Spleen (tissue), 11 donors: ENCODE data around the gene RSPO4. TPM values are rescaled to one million over a fixed set of nuclear protein-coding genes. Genes with fewer than 3 reads are reported as not detected.

Experiments
- DNase-seq: peaks from one replicate; pipeline ENCODE4 v3.0.0-alpha.2; 2020
- H3K27ac ChIP-seq, 8 donors: fragments of 200-600 bp; sonication (generic) in 7 of 8; 1 replicate in 4 of 8; 2 replicates in 4 of 8; pipeline versions ENCODE4 v1.5.0 to v1.8.0; 2016 to 2021; ENCODE audit warnings: inconsistent platforms in 4 of 8, mild to moderate bottlenecking in 4 of 8, moderate library complexity in 1 of 8
- H3K27me3 ChIP-seq, 7 donors: fragments of 200-600 bp; sonication (generic) in 6 of 7; replicated peaks in 1 of 7; 1 replicate in 4 of 7; 2 replicates in 3 of 7; pipeline versions ENCODE4 v1.5.0 to v1.8.0; 2016 to 2021; ENCODE audit warnings: inconsistent platforms in 3 of 7, mild to moderate bottlenecking in 1 of 7
- H3K36me3 ChIP-seq, 6 donors: fragments of 200-600 bp; sonication (generic) in 5 of 6; 1 replicate in 4 of 6; 2 replicates in 2 of 6; pipeline versions ENCODE4 v1.5.0 to v1.8.0; 2016 to 2021; ENCODE audit warnings: inconsistent platforms in 2 of 6
- H3K4me1 ChIP-seq, 6 donors: fragments of 200-600 bp; sonication (generic) in 5 of 6; 1 replicate in 3 of 6; 2 replicates in 3 of 6; pipeline versions ENCODE4 v1.5.0 to v1.8.0; 2016 to 2021; ENCODE audit warnings: inconsistent platforms in 3 of 6
- H3K4me3 ChIP-seq, 8 donors: fragments of 200-600 bp; sonication (generic) in 7 of 8; 1 replicate in 4 of 8; 2 replicates in 4 of 8; pipeline versions ENCODE4 v1.5.0 to v1.8.0; 2016 to 2021; ENCODE audit warnings: inconsistent platforms in 4 of 8, mild to moderate bottlenecking in 4 of 8, moderate library complexity in 2 of 8
- H3K9me3 ChIP-seq, 8 donors: fragments of 200-600 bp; sonication (generic) in 7 of 8; 1 replicate in 4 of 8; 2 replicates in 4 of 8; pipeline versions ENCODE4 v1.5.0 to v1.8.0; 2016 to 2021; ENCODE audit warnings: inconsistent platforms in 4 of 8
- POLR2A ChIP-seq, 3 donors: fragments of 450-650 bp; IDR thresholded peaks; one replicate each; pipeline ENCODE4 v1.5.1; 2017; ENCODE audit warnings: antibody characterized with exemption in 3 of 3, mild to moderate bottlenecking in 1 of 3
- POLR2AphosphoS5 ChIP-seq, 3 donors: sonication (generic); formaldehyde crosslinking; IDR thresholded peaks; one replicate each; pipeline ENCODE4 v1.5.1; 2017; ENCODE audit warnings: antibody characterized with exemption in 3 of 3
- WGBS, 5 donors: extraction: QIAGEN DNeasy Blood & Tissue Kit in 3 of 5; methylation state at CpG; one replicate each; pipeline versions ENCODE4 v1.1.5 to v1.1.7; 2013 to 2018; 5-methylcytosine and 5-hydroxymethylcytosine counted together
- intact Hi-C: fragments of 100-400 bp; cut with DNase I; formaldehyde crosslinking; loops from one replicate; pipeline ENCODE4 v1.15.0; 2023; ENCODE audit warnings: low total_unique reads
- polyA plus RNA-seq, 3 donors: library from polyadenylated mRNA; stranded (reverse); fragments of 200-250 nt; gene quantifications; one replicate each; pipeline ENCODE4 v1.2.1, GENCODE V29; 2013
- total RNA-seq, 7 donors: library from RNA; depleted of rRNA in 3 of 7; stranded (reverse); fragments of >200 nt in 3 of 7; fragmentation: NEBNext Ultra II Directional in 4 of 7; extraction: Animal tissue kit (Norgen Biotek cat#: 25700) in 4 of 7; gene quantifications; one replicate each; pipeline versions ENCODE4 v1.1.0 to v1.2.1, GENCODE V29; 2016 to 2021
- TF ChIP-seq, protein P1 (sequence below), 11 experiments: fragments of 200-600 bp in 7 of 11; fragments of 450-650 bp in 4 of 11; sonication (generic) in 4 of 11; IDR thresholded peaks in 8 of 11; conservative IDR thresholded peaks in 3 of 11; 1 replicate in 7 of 11; 2 replicates in 4 of 11; pipeline versions ENCODE4 v1.4.0 to v1.8.0; 2016 to 2021; ENCODE audit warnings: antibody characterized with exemption in 11 of 11, inconsistent platforms in 4 of 11, mild to moderate bottlenecking in 1 of 11
- donor health status: healthy with polysubstance abuse.
- donor health status: DM: no; HTN: no; CAD: no; lungs with moderate emphysema.
- donor health status: DM: no; HTN: no; CAD: no.
- donor health status: Bipolar disorder and iron deficiency.
- donor health status: healthy.
- donor health status: DM: no; HTN: no; CAD: no.
- donor health status: DM: yes; HTN: yes; CAD: no.

Gene RSPO4
- total and polyA plus RNA-seq, 10 donors, result 0.02 to 0.32 (median 0.14) TPM; not detected in 6

DNA sequence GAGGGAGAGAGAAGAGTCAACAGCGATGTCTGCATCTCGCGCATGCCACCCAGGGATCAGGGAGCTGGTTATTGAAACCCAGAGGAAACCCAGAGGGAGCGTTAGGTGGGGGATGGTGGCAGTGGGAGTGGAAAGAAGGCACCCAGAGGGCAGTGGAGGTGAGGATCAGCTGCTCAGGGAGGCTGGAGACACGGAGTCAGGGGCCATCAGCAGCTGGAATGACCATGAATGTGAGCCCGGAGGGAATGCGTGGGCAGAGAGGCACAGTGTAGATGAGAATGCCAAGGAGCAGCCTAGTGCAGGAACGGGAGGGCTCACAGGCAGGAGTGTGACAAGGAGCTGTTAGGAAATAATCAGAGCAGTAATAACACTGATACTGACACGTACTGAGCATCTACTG, 36.2 kb downstream of the RSPO4 start:
- no peak overlapping the region for H3K27ac ChIP-seq
- H3K4me3 ChIP-seq, result no peak overlapping the region
- TF ChIP-seq POLR2A (IDR thresholded peaks at IDR 0.05) (no peak), POLR2AphosphoS5 (IDR thresholded peaks at IDR 0.05) (no peak)
- TF ChIP-seq, protein P1, sequence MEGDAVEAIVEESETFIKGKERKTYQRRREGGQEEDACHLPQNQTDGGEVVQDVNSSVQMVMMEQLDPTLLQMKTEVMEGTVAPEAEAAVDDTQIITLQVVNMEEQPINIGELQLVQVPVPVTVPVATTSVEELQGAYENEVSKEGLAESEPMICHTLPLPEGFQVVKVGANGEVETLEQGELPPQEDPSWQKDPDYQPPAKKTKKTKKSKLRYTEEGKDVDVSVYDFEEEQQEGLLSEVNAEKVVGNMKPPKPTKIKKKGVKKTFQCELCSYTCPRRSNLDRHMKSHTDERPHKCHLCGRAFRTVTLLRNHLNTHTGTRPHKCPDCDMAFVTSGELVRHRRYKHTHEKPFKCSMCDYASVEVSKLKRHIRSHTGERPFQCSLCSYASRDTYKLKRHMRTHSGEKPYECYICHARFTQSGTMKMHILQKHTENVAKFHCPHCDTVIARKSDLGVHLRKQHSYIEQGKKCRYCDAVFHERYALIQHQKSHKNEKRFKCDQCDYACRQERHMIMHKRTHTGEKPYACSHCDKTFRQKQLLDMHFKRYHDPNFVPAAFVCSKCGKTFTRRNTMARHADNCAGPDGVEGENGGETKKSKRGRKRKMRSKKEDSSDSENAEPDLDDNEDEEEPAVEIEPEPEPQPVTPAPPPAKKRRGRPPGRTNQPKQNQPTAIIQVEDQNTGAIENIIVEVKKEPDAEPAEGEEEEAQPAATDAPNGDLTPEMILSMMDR (IDR thresholded peaks at IDR 0.05 in 8 of 11, conservative IDR thresholded peaks at IDR 0.05 in 3 of 11), result no peak
- H3K4me1 ChIP-seq, result no peaks in the 10 kb centered on the region
- WGBS, 5 donors, result 66 to 80% (median 77%) methylated on average over 9 of the region's 9 CpGs
- intact Hi-C loops, result no loop called here
- no peaks in the 10 kb centered on the region for H3K36me3 ChIP-seq
- DNase-seq, result no peak
- peaks cover 0 to 5% (median 0%) of the 10 kb centered on the region in 8 donors for H3K9me3 ChIP-seq
- H3K27me3 ChIP-seq, result peaks cover 0 to 47% (median 0%) of the 10 kb centered on the region in 7 donors

DNA sequence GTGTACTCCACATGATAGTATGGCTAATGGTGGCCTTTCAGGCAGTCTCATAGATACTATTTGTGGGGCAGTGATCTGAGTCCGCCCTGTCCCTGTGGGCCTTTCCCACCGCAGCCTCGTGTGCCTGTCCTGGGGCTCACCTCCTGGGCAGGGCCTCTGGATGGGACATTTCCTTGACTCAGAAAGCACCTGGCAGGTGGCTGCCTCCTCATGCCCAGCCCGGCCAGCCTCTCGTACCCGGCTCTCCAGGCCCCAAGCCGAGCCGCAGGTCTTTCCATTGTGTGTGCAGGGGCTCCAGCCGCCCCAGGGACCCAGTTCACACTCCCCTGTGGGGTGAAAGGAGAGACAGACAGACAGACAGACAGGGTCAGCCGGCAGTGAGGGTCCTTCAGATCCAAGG, 38.3 kb downstream of the RSPO4 start:
- WGBS, 5 donors, result 84 to 93% (median 87%) methylated on average over 9 to 10 of the region's 10 CpGs
- intact Hi-C loops, result no loop called here
- H3K27ac ChIP-seq, result no peak overlapping the region
- no peaks in the 10 kb centered on the region for H3K36me3 ChIP-seq
- peaks cover 0 to 5% (median 0%) of the 10 kb centered on the region in 8 donors for H3K9me3 ChIP-seq
- H3K27me3 ChIP-seq, result peaks cover 0 to 65% (median 5%) of the 10 kb centered on the region in 7 donors
- no peak for DNase-seq
- TF ChIP-seq POLR2A (IDR thresholded peaks at IDR 0.05) (no peak), POLR2AphosphoS5 (IDR thresholded peaks at IDR 0.05) (no peak)
- TF ChIP-seq, protein P1 (IDR thresholded peaks at IDR 0.05 in 8 of 11, conservative IDR thresholded peaks at IDR 0.05 in 3 of 11), result no peak
- no peak overlapping the region for H3K4me3 ChIP-seq
- H3K4me1 ChIP-seq, result peaks cover 0 to 9% (median 0%) of the 10 kb centered on the region in 6 donors

DNA sequence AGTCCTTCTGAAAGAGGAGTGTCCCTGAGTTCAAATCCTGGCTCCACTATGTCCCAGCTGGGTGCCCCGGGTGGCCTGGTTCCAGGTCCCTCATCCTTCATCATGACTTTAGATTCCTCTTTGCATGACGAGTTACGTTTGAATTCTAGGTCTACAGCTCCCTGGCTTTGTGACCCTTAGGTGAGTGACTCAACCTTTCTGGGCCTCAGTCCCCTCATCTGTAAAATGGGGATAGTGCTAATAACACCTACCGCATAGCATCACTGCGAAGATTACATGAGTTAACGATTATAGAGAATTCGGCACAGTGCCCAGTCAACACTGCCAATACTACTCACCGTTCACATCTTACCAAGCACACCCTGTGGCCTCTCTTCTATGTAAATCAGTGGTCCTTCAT, 39.4 kb downstream of the RSPO4 start:
- 84 to 88% (median 87%) methylated on average over 8 of the region's 8 CpGs for WGBS, 5 donors
- H3K9me3 ChIP-seq, result no peaks in the 10 kb centered on the region
- intact Hi-C loops, result no loop called here
- peaks cover 0 to 9% (median 0%) of the 10 kb centered on the region in 6 donors for H3K4me1 ChIP-seq
- no peak overlapping the region for H3K4me3 ChIP-seq
- peaks cover 0 to 70% (median 5%) of the 10 kb centered on the region in 7 donors for H3K27me3 ChIP-seq
- no peak for DNase-seq
- TF ChIP-seq, protein P1 (IDR thresholded peaks at IDR 0.05 in 8 of 11, conservative IDR thresholded peaks at IDR 0.05 in 3 of 11), result no peak
- TF ChIP-seq POLR2AphosphoS5 (IDR thresholded peaks at IDR 0.05) (no peak), POLR2A (IDR thresholded peaks at IDR 0.05) (no peak)
- no peaks in the 10 kb centered on the region for H3K36me3 ChIP-seq
- H3K27ac ChIP-seq, result no peak overlapping the region

- Histone ChIP-seq H3K27me3 (peaks cover 0 to 75% (median 5%) of the 10 kb centered on the region in 7 donors), H3K36me3 (no peaks in the 10 kb centered on the region), H3K27ac (no peak overlapping the region), H3K4me1 (peaks cover 0 to 9% (median 0%) of the 10 kb centered on the region in 6 donors), H3K4me3 (no peak overlapping the region), H3K9me3 (no peaks in the 10 kb centered on the region)
- no peak for DNase-seq
- WGBS, 5 donors, result 80 to 88% (median 84%) methylated on average over 3 of the region's 3 CpGs
- intact Hi-C loops, result no loop called here
- TF ChIP-seq, protein P1 (IDR thresholded peaks at IDR 0.05 in 8 of 11, conservative IDR thresholded peaks at IDR 0.05 in 3 of 11), result no peak
- TF ChIP-seq POLR2A (IDR thresholded peaks at IDR 0.05), result no peak
Observed at GRCh38 chr20:962223-962622, 39.9 kb downstream of the RSPO4 start.
